K562 (cell line): ENCODE data around the gene TSPAN32. TPM values are rescaled to one million over a fixed set of nuclear protein-coding genes. Genes with fewer than 3 reads are reported as not detected.

Experiments used
- ATAC-seq: fragments of 200-7000 bp; cut with Tn5 transposase; 3 replicates; pipeline ENCODE4 v1.9.1; 2020; ENCODE audit warnings: moderate library complexity
- BruUV-seq: library from RNA; stranded (reverse); fragments of 400-500 nt; replicated peaks from 2 replicates; lab custom pipeline; 2021; lab: Mats Ljungman, UMichigan
- CTCF ChIA-PET: fragments of 300-600 bp; formaldehyde crosslinking; extraction: SDS; loops from one replicate; lab custom pipeline; 2021; ENCODE audit warnings: low intra/inter-chr PET ratio; lab: Yijun Ruan, JAX
- POLR2A ChIA-PET: fragments of 300-600, 350-650 bp; sonication (Branson Sonifier 250); formaldehyde crosslinking; extraction: SDS; loops from one replicate; lab custom pipeline; 2021; ENCODE audit warnings: antibody characterized with exemption, inconsistent platforms; lab: Yijun Ruan, JAX
- DNase-seq, 4 experiments: peaks; one replicate each; pipeline versions ENCODE4 v3.0.0 to v3.0.0-alpha.2; 2011 to 2018; ENCODE audit warnings: low spot score in 3 of 4, mixed read lengths in 3 of 4; ENCODE audit errors: extremely low read depth in 1 of 4
- FAIRE-seq: peaks from 2 replicates; lab custom pipeline; 2011; peaks lifted over from hg19 to GRCh38; lab: Jason Lieb, UNC
- H2AFZ ChIP-seq: 2 replicates; pipeline ENCODE4 v1.6.0; 2011; ENCODE audit warnings: low read depth, low read length, control low read depth, inconsistent platforms
- H3K27ac ChIP-seq: fragments of 200-600 bp; 3 replicates; pipeline ENCODE4 v1.8.0; 2011; ENCODE audit warnings: low read depth, mild to moderate bottlenecking, control low read depth, inconsistent platforms, low read length, moderate library complexity, mixed read lengths; ENCODE audit errors: extremely low read depth
- H3K27me3 ChIP-seq, 2 experiments: fragments of 300-600 bp in 1 of 2; 2 replicates in 1 of 2; 3 replicates in 1 of 2; pipeline versions ENCODE4 v1.6.0 to v1.8.0; 2011; ENCODE audit warnings: inconsistent platforms in 2 of 2, low read length in 2 of 2, mild to moderate bottlenecking in 1 of 2, mixed read lengths in 1 of 2, moderate library complexity in 1 of 2; ENCODE audit not compliant: control insufficient read depth in 2 of 2, insufficient read depth in 2 of 2
- H3K36me3 ChIP-seq: fragments of 300-600 bp; 3 replicates; pipeline ENCODE4 v1.8.0; 2011; ENCODE audit warnings: mild to moderate bottlenecking, low read length, inconsistent platforms; ENCODE audit not compliant: control insufficient read depth, insufficient read depth
- H3K4me1 ChIP-seq, 2 experiments: fragments of 200-600 bp in 1 of 2; replicated peaks in 1 of 2; 2 replicates in 1 of 2; 3 replicates in 1 of 2; pipeline versions ENCODE4 v1.5.1 to v1.8.0; 2011; ENCODE audit warnings: inconsistent platforms in 2 of 2, low read length in 2 of 2, mild to moderate bottlenecking in 1 of 2, mixed read lengths in 1 of 2, moderate library complexity in 1 of 2; ENCODE audit not compliant: control insufficient read depth in 2 of 2, insufficient read depth in 2 of 2
- H3K4me2 ChIP-seq: 2 replicates; pipeline ENCODE4 v1.6.1; 2011; ENCODE audit warnings: low read length, control low read depth, inconsistent platforms, mixed read lengths; ENCODE audit not compliant: insufficient read depth
- H3K4me3 ChIP-seq: fragments of 200-600 bp; sonication (generic), shearing (Covaris generic); 2 replicates; pipeline ENCODE4 v1.5.1; 2016; ENCODE audit warnings: control low read depth, inconsistent platforms
- H3K79me2 ChIP-seq: fragments of 200-600 bp; 3 replicates; pipeline ENCODE4 v1.8.0; 2011; ENCODE audit warnings: low read length, inconsistent platforms; ENCODE audit not compliant: control insufficient read depth, insufficient read depth
- H3K9ac ChIP-seq, 2 experiments: 2 replicates each; pipeline versions ENCODE4 v1.6.0 to v1.6.1; 2011; ENCODE audit warnings: low read depth in 2 of 2, low read length in 2 of 2, control low read depth in 1 of 2, inconsistent platforms in 1 of 2, mild to moderate bottlenecking in 1 of 2, mixed read lengths in 1 of 2; ENCODE audit not compliant: insufficient read depth in 1 of 2
- H3K9me1 ChIP-seq: one replicate; pipeline ENCODE4 v1.6.0; 2011; ENCODE audit warnings: inconsistent platforms, mild to moderate bottlenecking, low read length, moderate library complexity; ENCODE audit not compliant: control insufficient read depth, insufficient read depth
- H3K9me3 ChIP-seq: replicated peaks from 2 replicates; pipeline ENCODE4 v1.5.1; 2011; ENCODE audit warnings: low read depth, low read length, inconsistent platforms; ENCODE audit not compliant: control insufficient read depth, insufficient read depth
- H4K20me1 ChIP-seq: replicated peaks from 2 replicates; pipeline ENCODE4 v1.6.1; 2011; ENCODE audit warnings: low read length, inconsistent platforms, mixed read lengths; ENCODE audit not compliant: control insufficient read depth, insufficient read depth
- CAMTA2 ChIP-seq: fragments of 250-450 bp; sonication (Bioruptor Pico); conservative IDR thresholded peaks from 2 replicates; pipeline ENCODE4 v1.5.1; 2022
- CREB3 ChIP-seq: fragments of 450-650 bp; conservative IDR thresholded peaks from 2 replicates; pipeline ENCODE4 v1.6.1; 2016; ENCODE audit warnings: missing genetic modification characterization, low read depth, mild to moderate bottlenecking, missing compliant biosample characterization, moderate library complexity
- ESRRA ChIP-seq: fragments of 450-650 bp; IDR thresholded peaks from 2 replicates; pipeline ENCODE4 v1.6.1; 2014; ENCODE audit warnings: low read depth, mild to moderate bottlenecking, moderate library complexity, borderline replicate concordance
- ETV1 ChIP-seq: fragments of 450-650 bp; conservative IDR thresholded peaks from 2 replicates; pipeline ENCODE4 v1.6.1; 2016; ENCODE audit warnings: missing genetic modification characterization, control low read depth, low read depth, missing compliant biosample characterization
- FOXM1 ChIP-seq, 2 experiments: fragments of 450-650 bp in 1 of 2; sonication (generic) in 1 of 2; formaldehyde crosslinking in 1 of 2; IDR thresholded peaks; 2 replicates each; pipeline versions ENCODE4 v1.6.1 to v1.9.0; 2017 to 2022; ENCODE audit warnings: low read depth in 2 of 2, mild to moderate bottlenecking in 2 of 2, missing genetic modification reagents in 1 of 2, moderate library complexity in 1 of 2
- MTA2 ChIP-seq: fragments of 450-650 bp; IDR thresholded peaks from 2 replicates; pipeline ENCODE4 v1.6.1; 2016; ENCODE audit warnings: low read depth
- MXI1 ChIP-seq: IDR thresholded peaks from 2 replicates; pipeline ENCODE4 v1.6.1; 2011; ENCODE audit warnings: low read depth, mild to moderate bottlenecking, improper control_type of control experiment, low read length
- MYBL2 ChIP-seq, 2 experiments: fragments of 450-650 bp in 1 of 2; sonication (generic) in 1 of 2; formaldehyde crosslinking in 1 of 2; IDR thresholded peaks; 2 replicates each; pipeline versions ENCODE4 v1.6.1 to v1.8.1; 2017 to 2022; ENCODE audit warnings: borderline replicate concordance in 1 of 2, inconsistent platforms in 1 of 2, low read depth in 1 of 2, mild to moderate bottlenecking in 1 of 2, missing genetic modification reagents in 1 of 2, moderate library complexity in 1 of 2
- SREBF1 ChIP-seq: fragments of 150-350 bp; IDR thresholded peaks from 2 replicates; pipeline ENCODE4 v1.6.1; 2014; ENCODE audit warnings: antibody characterized with exemption, low read depth, low read length, borderline replicate concordance
- SREBF2 ChIP-seq: sonication (generic); formaldehyde crosslinking; IDR thresholded peaks from 2 replicates; pipeline ENCODE4 v1.4.0; 2020; ENCODE audit warnings: mild to moderate bottlenecking, missing genetic modification reagents
- ZNF146 ChIP-seq: IDR thresholded peaks from one replicate; pipeline ENCODE4 v1.6.1; 2018; ENCODE audit warnings: missing compliant biosample characterization; ENCODE audit not compliant: unreplicated experiment
- ZNF165 ChIP-seq: fragments of 250-450 bp; sonication (Bioruptor Pico); IDR thresholded peaks from 2 replicates; pipeline ENCODE4 v1.4.0; 2020; ENCODE audit warnings: borderline replicate concordance
- ZNF23 ChIP-seq: fragments of 250-450 bp; sonication (Bioruptor Pico); IDR thresholded peaks from 2 replicates; pipeline ENCODE4 v1.4.0; 2020; ENCODE audit warnings: mild to moderate bottlenecking
- whole genome bisulfite sequencing: fragments of 100-300 bp; shearing (Covaris generic); methylation state at CpG from one replicate; pipeline ENCODE4 v1.1.6; 2016; ENCODE audit warnings: low coverage, mixed read lengths; ENCODE audit not compliant: insufficient coverage; ENCODE audit errors: missing lambda C conversion rate; 5-methylcytosine and 5-hydroxymethylcytosine counted together
- in situ Hi-C: fragments of 300-500 bp; cut with MboI; formaldehyde crosslinking; loops from 4 replicates; pipeline ENCODE4 v1.15.0; 2018; ENCODE audit warnings: inconsistent platforms, mixed read lengths
- intact Hi-C: fragments of 100-400 bp; cut with micrococcal nuclease; formaldehyde crosslinking; loops from 2 replicates; pipeline ENCODE4 v1.14.2; 2022
- polyA plus RNA-seq, 8 experiments: library from polyadenylated mRNA; depleted of rRNA in 4 of 8; stranded (reverse) in 5 of 8; unstranded in 3 of 8; fragments of >200 nt; fragmentation: Nextera tagmentation in 2 of 8; fragmentation: Illumina TruSeq in 1 of 8; extraction: Ambion mirVana in 2 of 8; extraction: Trizol in 1 of 8; gene quantifications; 2 replicates each; pipeline versions ENCODE4 v1.2.1 to v1.2.3, GENCODE V29; 2011 to 2014; ENCODE audit warnings: inconsistent platforms in 1 of 8, missing spikeins in 1 of 8
- total RNA-seq, 7 experiments: library from RNA; depleted of rRNA in 6 of 7; stranded (reverse); fragments of >200 nt in 6 of 7; fragmentation: Illumina TruSeq in 2 of 7; extraction: Trizol in 2 of 7; gene quantifications; 2 replicates each; pipeline versions ENCODE4 v1.2.1 to v1.2.3, GENCODE V29; 2011 to 2021; ENCODE audit warnings: low replicate concordance in 1 of 7
- TF ChIP-seq, protein P1 (sequence below): fragments of 250-450 bp; sonication (Bioruptor Pico); IDR thresholded peaks from 2 replicates; pipeline ENCODE4 v1.4.0; 2020

The TSPAN32 gene
- total and polyA plus RNA-seq, 9 of the 15 experiments (the other 6 are each of a cell fraction or from before 2014, with no cell fraction given) = 0.21 to 7.3 (median 2.6) TPM

GRCh38 chr11:2329551-2329950 is 27.7 kb downstream of the TSPAN32 start (continued):
- TF ChIP-seq, protein P1, sequence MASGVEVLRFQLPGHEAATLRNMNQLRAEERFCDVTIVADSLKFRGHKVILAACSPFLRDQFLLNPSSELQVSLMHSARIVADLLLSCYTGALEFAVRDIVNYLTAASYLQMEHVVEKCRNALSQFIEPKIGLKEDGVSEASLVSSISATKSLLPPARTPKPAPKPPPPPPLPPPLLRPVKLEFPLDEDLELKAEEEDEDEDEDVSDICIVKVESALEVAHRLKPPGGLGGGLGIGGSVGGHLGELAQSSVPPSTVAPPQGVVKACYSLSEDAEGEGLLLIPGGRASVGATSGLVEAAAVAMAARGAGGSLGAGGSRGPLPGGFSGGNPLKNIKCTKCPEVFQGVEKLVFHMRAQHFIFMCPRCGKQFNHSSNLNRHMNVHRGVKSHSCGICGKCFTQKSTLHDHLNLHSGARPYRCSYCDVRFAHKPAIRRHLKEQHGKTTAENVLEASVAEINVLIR = no peak
- TF ChIP-seq ESRRA (peak; percentile 86), ZNF146 (CRISPR knock-in tag) (no peak), CAMTA2 (no peak)

DNA sequence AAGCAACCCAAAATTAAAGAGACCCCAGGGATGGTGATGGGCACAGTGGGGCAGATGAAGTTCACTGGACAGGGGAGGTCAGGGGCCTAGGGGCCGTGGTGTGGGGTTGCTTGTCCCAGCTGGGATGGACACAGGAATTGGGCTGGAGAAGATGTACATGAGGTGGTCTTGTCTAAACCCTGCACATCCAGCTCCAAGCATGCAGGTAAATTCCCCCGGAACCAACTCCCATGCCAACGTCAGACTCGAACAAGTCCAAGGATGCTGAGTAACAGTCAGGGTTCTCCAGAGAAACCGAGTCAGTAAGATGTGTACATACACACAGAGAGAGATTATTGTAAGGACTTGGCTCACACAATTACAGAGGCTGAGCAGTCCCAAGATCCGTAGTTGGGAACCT is 28.9 kb downstream of the TSPAN32 start:
- Histone ChIP-seq H3K79me2 (no peaks in the 10 kb centered on the region), H3K27ac (no peak overlapping the region), H3K9ac (no peak overlapping the region), H3K4me3 (no peak overlapping the region), H3K27me3 (peaks cover 21 to 51% of the 10 kb centered on the region in 2 experiments; a peak in 4 of 5 replicates), H2AFZ (no peak overlapping the region), H3K36me3 (no peaks in the 10 kb centered on the region), H3K4me2 (no peak overlapping the region), H3K9me1 (no peaks in the 10 kb centered on the region), H4K20me1 (no peaks in the 10 kb centered on the region), H3K9me3 (no peaks in the 10 kb centered on the region), H3K4me1 (peaks cover 0 to 4% of the 10 kb centered on the region in 2 experiments; a peak in 2 of 5 replicates)
- no TSS peak for BruUV-seq
- FAIRE-seq = no peak
- in situ Hi-C loops (no loop called here), intact Hi-C loops (no loop called here)
- POLR2A ChIA-PET = interaction anchor here (0.6 to 1.3 kb wide), 3 partner anchors 11 to 46 kb away, joined by 3 read pairs; partner anchors contain the start of gene CD81
- no peak for DNase-seq
- TF ChIP-seq CREB3 (tag) = no peak
- TF ChIP-seq MYBL2 (IDR thresholded peaks at IDR 0.05; ENCODE audit: low read depth) = no peak
- TF ChIP-seq MYBL2 (CRISPR knock-in tag; IDR thresholded peaks at IDR 0.05; ENCODE audit: borderline replicate concordance) = no peak
- TF ChIP-seq MXI1 = no peak
- TF ChIP-seq ETV1 (tag) = no peak
- no peak for TF ChIP-seq SREBF2 (CRISPR knock-in tag)
- no peak for TF ChIP-seq FOXM1 (IDR thresholded peaks at IDR 0.05; ENCODE audit: low read depth)
- no peak for TF ChIP-seq FOXM1 (CRISPR knock-in tag; IDR thresholded peaks at IDR 0.05; ENCODE audit: low read depth)
- no peak for TF ChIP-seq ZNF23 (CRISPR knock-in tag)
- TF ChIP-seq SREBF1 = no peak
- TF ChIP-seq ZNF165 (CRISPR knock-in tag) = no peak
- no peak for TF ChIP-seq MTA2
- no peak for ATAC-seq
- whole genome bisulfite sequencing = under 1% methylated on average over 6 of the region's 6 CpGs
- CTCF ChIA-PET = no interaction called here
